ENCODE results near the gene PRPF8.

The PRPF8 gene

DNA sequence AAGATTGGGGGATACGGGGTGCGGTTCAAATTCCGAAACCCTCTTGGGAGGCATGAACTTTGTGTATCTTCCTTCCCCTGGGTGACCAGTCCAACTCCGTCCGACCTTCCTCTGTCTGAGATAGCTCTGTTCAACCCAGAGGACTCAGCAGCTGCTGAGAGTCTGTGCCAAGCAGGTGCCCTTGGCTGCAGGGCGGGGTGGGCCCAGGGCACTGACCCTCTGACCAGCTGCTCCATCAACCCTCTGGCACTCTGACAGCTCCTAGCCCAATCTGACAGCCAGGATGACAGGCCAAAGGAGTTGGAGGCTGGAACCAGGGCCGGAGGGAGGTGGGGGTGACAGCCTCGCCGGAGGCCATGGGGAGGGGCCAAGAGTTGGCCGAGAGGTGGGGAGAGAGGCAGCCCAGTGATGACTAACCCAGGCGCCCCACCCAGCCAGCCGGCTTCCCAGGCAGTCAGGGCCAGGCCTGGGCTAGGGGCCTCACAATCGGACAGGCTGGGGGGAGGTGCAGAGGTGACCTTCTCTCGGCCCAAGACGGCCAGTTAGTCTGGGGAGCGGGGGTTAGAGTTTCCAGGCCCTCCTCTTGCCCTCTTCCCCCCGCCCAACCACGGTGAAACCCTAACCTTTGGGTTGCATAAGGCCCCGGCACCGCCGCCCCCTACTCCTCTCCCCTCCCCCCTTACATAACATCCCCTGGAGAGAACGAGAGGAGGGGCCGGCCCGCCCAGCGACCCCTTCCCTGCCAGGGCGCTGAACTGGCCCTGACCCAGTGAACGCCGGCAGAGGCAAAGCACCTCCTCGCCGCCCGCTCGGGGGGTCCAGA lies 30.5 kb upstream of the PRPF8 start:
- H3K4me3 ChIP-seq (ENCODE audit: low read depth, low read length): peak overlapping the region; percentile 88
- no peak for TF ChIP-seq CTCF (IDR thresholded peaks at IDR 0.05; ENCODE audit: low read depth, low read length)

DNA sequence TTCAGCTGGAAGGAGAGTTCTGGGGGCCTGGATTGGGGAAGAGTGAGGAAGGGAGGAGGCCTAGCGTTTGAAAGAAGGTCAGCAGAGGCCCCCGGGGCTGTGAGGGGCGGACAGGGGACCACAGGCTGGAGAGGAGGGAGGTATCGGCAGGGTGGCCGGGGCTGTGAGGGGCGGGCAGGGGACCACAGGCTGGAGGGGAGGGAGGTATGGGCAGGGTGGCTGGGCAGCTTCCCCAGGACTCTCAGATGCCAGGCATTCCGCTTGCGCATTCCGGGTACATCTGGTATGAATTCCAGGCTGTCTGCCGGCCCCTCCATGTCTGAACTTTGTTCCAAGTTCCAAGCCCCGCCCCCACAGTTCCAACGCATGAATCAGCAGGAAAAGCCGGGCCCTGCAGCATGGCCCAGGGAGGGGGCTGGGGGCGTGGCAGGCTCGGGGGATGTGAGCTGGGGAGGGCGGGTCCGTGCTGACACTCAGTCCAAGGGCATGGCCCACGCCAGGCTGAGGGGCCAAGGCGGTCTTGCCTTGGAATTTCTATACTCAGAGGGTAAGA lies 29.8 kb upstream of the PRPF8 start:
- H3K4me3 ChIP-seq (ENCODE audit: low read depth, low read length): peak overlapping the region; percentile 88
- TF ChIP-seq CTCF (IDR thresholded peaks at IDR 0.05; ENCODE audit: low read depth, low read length): no peak

- peak overlapping the region; percentile 88 for H3K4me3 ChIP-seq (ENCODE audit: low read depth, low read length)
- TF ChIP-seq CTCF (IDR thresholded peaks at IDR 0.05; ENCODE audit: low read depth, low read length): peak; percentile 27
These were observed 29.3 kb upstream of the PRPF8 start for GRCh38 chr17:1713878-1714426.

- TF ChIP-seq CTCF (IDR thresholded peaks at IDR 0.05; ENCODE audit: low read depth, low read length): no peak
- H3K4me3 ChIP-seq (ENCODE audit: low read depth, low read length): peak overlapping the region; percentile 88
These were observed 28.7 kb upstream of the PRPF8 start for GRCh38 chr17:1713160-1713877.

GRCh38 chr17:1712271-1712670 lies 27.6 kb upstream of the PRPF8 start:
- no peak overlapping the region for H3K4me3 ChIP-seq (ENCODE audit: low read depth, low read length)
- TF ChIP-seq CTCF (IDR thresholded peaks at IDR 0.05; ENCODE audit: low read depth, low read length): no peak

GRCh38 chr17:1711804-1712203 lies 27.1 kb upstream of the PRPF8 start:
- no peak for TF ChIP-seq CTCF (IDR thresholded peaks at IDR 0.05; ENCODE audit: low read depth, low read length)

More at GRCh38 chr17:1711804-1712203, 27.1 kb upstream of the PRPF8 start:
- H3K4me3 ChIP-seq (ENCODE audit: low read depth, low read length): no peak overlapping the region
